Activated CD4-positive, alpha-beta T cell treated with anti-CD3 and anti-CD28 coated beads for 4 hours (primary cell): ENCODE results near the gene ANKLE2.
A peak's percentile ranks its signal among the peaks of the same experiment; 100 is the strongest.

Source experiments
- DNase-seq, 2 donors: peaks; one replicate each; pipeline ENCODE4 v3.0.0-alpha.2; 2020

ANKLE2 gene

DNA sequence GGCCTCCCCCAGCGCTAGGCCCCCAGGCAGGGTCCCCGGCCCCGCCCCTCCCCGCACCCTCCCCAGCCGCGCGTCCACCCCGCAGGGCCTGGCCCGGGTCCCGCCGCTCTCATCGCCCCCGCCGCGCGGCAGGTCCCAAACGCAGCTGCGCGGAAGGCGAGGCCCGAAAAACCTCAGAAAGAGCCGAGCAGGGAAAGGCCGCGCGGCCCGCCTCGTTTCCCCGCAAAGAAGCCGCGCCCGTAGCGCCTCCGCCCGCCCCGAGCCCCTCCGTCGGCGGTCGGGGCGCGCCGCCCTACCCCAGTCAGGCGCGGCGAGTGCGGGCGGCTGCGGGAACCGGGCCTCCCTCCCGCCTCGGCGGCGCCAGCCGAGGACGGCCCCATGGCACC lies 74.8 kb downstream of the ANKLE2 start:
- DNase-seq = peak in 1 of 2 donors; percentile 6

DNA sequence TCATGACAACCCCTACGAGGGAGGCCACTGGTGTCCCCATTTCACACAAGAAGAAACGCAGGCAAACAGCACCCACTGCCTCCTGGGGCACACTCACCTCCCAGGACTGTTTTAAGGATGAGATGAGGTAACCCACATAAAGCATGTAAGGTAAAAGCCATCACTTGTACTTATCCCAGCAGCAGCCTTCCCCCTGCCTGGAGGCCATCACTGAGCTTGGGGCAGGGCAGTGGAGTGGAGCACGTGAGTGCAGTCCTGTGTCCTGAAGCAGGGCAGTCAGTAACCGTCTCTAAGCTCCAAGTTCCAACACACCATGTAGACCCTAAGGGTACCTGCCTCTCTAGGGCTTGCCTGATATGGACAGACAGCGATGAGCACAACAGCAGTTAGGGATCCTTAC lies 76.2 kb downstream of the ANKLE2 start:
- DNase-seq = no peak

DNA sequence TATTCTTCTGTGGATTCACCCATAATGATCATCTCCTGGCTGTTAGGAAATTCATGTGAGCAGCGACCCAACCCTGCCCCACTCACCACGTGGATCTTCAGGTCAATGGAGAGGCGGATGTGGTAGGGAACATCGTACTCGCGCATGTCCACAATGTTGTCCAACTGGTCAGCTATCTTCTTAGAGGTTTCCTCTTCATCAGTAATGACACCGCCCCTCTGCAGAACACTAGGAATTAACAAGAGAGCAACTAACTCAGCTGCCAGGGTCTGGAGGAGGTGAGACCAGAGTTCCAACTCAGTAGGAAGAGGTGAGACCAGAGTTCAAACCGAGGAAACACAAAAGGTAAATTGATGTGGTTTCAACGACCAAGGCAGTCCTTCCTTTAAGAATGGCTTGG lies 84.1 kb downstream of the ANKLE2 start:
- DNase-seq = no peak

DNA sequence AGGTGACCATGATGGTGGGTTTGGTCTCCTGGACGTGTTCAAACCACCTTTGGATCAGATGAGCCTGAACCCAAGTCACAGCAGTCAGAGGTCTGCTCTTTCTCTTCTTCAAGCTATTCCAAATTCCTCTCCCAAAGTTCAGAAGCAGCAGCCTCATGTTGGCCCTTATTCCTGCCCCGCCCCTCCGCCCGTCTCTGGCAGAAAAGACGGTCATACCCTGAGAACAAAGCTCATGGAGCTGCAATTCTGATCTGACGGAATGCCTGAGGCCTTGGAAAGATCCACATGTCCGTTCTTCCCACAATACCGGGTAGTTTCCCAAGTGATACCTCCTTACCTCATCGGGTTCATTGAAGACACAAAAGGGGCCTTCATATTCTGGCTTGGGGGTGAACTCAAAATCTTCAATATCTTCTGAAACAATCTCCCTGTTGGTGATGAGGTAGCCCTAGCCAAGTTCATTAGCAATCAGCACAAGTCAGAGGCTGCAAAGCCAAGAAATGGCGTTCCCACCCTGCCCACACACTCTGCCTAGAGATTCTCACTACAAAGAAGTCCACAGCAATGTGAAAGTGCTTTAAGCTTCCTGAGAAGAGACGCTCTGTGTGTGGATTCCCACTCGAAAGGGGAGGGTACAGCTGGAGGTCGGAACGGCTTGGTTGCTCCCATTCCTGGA lies 85.7 kb downstream of the ANKLE2 start:
- no peak for DNase-seq
